HG02870 (cell line): Measurements from ENCODE around the gene ARHGAP42.

Experiments
- ATAC-seq: cut with Tn5 transposase; IDR thresholded peaks from one replicate; pipeline ENCODE4 v1.9.1; 2021; ENCODE audit warnings: mild to moderate bottlenecking, moderate library complexity; ENCODE audit not compliant: unreplicated experiment

ARHGAP42 gene

DNA sequence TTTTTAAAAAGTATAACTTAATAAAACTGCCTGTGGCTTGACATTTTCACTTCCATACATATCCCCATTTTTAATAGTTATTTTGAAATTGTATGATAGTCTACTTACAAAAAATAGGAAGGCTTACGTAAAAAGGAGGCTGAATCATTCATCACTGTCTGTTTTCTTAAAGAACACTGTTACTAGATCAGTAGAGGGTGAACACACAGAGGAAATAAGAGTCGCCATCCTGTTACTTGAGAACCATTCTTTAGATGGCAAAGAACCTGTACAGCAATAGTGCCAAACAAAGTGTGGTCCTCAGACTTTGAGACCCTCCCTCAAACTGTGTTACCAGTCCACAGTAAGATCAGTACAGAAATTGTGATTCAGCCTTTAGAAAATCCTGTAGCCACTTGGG is 261.8 kb downstream of the ARHGAP42 start:
- ATAC-seq = no peak

GRCh38 chr11:100949443-100949842 is 262.4 kb downstream of the ARHGAP42 start:
- ATAC-seq = no peak

DNA sequence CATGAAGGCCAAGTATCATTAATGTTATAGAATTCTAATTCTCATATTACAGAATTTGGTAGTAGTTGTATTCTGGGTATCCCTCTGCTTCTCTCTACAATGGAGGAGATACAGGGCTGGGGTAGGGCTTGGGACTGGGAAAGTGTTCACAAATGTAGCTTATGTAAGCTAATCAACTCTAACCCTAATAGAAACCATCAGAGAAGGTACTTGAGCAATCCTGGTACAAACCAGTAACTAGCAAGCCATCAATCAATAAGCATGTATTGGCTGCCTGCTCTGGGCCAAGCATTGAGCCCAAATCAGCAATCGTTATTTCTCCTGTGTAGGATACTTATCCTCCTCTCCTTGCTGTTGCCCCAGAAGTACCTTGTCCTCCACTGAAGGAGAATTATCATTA is 268.2 kb downstream of the ARHGAP42 start:
- ATAC-seq = no peak

DNA sequence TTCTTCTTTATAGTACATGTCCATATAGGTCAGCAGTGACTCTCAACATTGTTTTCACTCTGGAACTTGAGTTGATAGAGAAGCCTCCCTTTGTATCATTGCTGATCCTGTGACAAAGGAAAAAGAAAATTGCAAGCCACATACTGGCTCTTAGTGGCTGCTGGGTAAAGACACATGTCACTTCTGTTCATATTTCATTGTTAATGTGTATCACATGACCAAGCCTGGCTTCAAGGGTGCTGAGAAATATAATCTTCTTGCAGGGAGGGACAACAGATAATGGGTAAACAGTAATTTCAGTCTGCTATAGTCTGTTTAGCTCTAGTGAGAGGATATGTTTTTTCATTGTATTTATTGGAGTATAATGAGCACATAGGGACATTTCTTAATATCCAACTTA is 269.3 kb downstream of the ARHGAP42 start:
- no peak for ATAC-seq

GRCh38 chr11:100957499-100957898 is 270.4 kb downstream of the ARHGAP42 start:
- ATAC-seq = no peak

DNA sequence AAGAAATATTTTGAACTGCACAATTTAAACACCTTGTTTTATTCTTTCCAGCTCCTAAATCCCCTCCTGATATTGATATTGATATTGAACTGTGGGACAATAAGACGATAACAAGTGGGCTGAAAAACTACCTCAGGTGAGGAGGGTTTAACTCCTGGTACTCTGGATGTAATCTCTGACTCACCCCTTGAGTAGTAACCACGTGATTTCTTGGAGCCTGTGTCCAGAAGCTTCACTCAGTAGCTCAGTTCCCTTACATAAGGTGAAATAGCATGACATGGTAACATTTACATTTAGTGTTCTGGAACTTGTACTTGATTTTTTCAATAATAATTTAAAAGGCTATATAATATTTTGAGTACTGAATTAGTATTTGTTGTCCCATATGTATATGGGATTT is 274.5 kb downstream of the ARHGAP42 start:
- ATAC-seq = no peak

DNA sequence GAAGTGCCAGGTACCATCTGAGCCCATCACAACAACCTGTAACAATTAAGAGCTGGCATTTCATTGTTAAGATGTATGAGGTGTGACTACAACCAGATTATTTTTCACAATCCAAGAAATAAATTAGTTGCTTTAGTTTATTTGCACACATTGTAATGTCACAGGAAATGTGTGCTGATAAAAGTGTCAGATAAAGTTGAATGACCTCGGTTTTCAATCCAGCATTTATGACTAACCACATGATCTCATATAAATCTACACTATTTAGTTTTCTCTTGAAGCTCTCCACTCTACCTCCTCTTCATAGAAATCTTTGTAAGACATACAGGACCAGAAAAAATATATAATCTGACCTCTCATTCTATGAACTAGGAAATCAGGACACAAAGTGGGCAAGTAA is 276.3 kb downstream of the ARHGAP42 start:
- no peak for ATAC-seq

DNA sequence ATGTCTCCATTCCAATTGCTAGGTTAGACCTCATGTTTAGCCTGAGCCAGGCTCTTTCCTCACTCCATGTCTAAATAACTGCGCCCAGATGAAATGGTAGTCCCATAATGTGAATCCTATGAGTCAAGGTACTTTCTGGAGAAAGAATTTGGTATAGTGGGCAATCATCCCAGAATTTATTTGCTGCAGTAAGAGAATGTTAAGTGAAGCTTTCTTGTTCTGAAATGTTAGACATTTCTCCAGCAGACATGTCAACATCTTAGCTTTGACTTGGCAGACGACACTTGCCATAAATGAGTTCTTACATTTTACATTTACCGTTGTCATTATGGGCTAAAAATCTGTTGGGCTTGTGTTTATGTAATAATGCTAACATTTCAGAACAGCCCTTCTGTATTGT is 277.3 kb downstream of the ARHGAP42 start:
- ATAC-seq = no peak

DNA sequence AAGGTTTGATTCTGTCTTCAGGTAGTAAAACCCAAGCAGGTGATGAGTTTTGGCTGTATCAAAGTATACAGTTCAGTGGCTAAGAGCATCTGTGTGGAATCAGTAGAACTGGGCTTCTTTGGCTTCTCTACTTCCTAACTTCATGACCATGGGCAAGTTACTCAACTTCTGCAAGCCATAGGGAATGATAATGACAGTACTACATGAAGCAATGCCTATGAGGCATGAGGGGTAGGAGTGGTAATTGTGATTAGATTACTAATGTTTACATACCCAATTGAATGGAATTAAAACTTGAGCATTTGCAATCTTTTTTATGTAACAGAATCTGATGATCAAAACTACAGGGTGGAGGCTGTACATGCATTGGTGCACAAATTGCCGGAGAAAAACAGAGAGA is 278.3 kb downstream of the ARHGAP42 start:
- ATAC-seq = no peak

DNA sequence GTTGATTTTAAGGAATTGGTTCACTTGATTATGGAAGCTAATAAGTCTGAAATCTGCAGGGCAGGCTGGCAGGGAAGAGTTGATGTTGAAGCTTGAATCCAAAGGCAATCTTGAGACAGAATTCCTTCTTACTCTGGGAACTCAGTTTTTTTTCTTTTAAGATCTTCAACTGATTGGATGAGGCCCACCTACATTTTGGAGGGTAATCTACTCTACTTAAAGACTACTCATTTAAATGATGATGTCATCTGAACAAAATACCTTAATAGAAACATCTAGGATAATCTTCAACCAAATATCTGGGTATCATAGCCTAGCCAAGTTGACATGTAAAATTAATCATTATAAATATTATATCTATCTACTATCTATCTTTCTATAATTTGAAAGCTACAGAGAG is 279.3 kb downstream of the ARHGAP42 start:
- ATAC-seq = no peak

- no peak for ATAC-seq
Observed at GRCh38 chr11:100969008-100969407, 281.9 kb downstream of the ARHGAP42 start.

GRCh38 chr11:100970283-100971164 is 283.4 kb downstream of the ARHGAP42 start:
- no peak for ATAC-seq

DNA sequence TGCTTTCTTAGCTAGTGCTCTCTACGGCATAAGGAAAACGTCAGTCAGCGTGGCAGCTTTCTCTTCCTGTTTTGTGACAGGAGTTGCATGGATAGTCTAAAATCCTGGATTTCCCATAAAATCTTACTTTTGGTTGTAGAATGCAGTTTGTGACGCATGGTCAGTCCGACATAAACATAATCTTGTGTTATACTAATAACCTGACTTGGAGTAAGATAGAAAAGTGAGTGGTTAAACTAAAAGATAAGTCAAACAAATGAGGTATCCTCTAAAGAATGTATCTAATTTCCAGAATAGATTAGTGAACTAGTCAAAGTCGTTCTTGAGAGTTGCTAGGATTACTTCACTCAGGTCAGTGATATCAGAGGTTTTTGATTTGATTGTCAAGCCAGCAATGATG is 285.0 kb downstream of the ARHGAP42 start:
- ATAC-seq = no peak

DNA sequence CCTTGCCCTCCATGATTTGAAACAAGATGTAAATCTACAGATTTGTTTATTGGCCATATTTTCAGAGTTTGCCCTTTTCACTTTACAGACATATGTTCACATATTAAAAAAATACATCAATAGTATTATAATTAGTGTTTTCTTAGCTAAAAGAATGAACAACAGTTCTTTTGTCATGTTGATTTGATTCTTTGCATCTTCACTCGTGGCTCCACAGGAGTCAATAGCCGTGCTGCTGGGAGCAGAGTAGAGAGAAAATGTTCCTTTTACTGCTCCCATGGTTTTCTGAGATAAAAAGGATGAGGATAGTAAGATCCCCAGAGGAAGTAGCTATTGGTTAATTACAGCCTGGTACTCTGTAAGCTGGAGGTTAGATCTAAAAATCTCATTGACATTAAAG is 291.4 kb downstream of the ARHGAP42 start:
- no peak for ATAC-seq

DNA sequence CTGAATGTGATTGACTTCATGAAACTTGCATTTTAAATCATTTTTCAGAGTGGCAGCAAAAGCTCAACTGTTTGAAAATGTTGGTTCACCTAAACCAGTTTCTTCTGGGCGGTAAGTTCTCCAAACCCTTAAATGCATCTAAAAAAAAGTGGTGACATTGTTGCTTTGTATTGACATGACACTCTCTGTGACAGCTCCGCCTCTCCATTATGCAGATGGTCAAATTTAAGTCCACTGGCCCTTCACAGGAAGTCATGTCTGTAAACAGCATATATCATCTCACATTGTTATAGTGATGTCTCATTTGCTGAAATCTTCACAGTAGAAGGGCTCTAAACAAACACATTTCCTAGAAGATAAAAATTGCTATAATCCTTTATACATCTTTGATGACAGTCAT is 291.9 kb downstream of the ARHGAP42 start:
- no peak for ATAC-seq

- no peak for ATAC-seq
Observed at GRCh38 chr11:100980156-100980555, 293.1 kb downstream of the ARHGAP42 start.

GRCh38 chr11:100981196-100981824 is 294.2 kb downstream of the ARHGAP42 start:
- no peak for ATAC-seq

DNA sequence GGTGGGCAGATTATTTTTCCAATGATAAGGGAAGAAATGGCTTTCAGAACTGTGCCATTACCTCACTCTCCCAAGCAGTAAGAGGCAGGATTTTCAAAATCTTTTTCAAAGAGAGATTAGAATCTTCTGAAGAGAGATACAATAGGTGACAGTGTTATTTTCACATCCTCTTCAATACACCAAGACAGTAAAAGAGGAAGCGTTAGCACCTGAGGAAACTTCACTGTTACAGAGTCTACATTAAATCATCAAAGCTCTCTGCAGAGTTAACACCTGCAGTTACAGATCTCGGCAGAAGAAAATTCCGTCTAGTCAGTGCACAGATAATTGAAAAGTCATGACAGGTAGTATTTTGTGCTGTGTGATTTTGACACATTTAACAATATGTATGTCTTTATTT is 297.6 kb downstream of the ARHGAP42 start:
- ATAC-seq = peak; percentile 94

GRCh38 chr11:100990931-100991330 is 303.8 kb downstream of the ARHGAP42 start:
- ATAC-seq = no peak

DNA sequence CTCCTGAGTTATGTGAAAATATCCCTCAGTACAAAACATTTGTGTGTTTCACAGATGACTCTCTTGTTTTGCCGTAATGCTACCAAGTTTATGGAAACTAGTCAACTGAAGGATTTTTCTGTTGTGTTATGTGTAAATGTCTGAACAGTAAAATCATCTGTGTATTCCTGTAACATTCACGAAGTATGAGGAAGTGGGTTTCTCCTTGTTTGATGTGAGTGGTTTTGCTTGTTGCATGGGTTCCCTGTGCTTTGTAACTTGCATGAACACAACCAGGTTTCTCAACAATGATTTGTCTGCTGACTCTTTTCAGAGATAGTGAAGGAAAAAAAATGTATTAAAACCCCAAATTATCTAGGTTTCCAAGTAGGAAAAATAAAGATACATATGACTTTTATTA is 304.5 kb downstream of the ARHGAP42 start:
- no peak for ATAC-seq

GRCh38 chr11:100994966-100995365 is 307.9 kb downstream of the ARHGAP42 start:
- no peak for ATAC-seq

GRCh38 chr11:100999756-101000155 is 312.7 kb downstream of the ARHGAP42 start:
- ATAC-seq = no peak
